Mucosa of descending colon (tissue), 3 donors: ENCODE measurements around the gene FBXW10. TPM values are rescaled to one million over a fixed set of nuclear protein-coding genes. Genes with fewer than 3 reads are reported as not detected.
"Not testable (repeated sequence)": the region's sequence is repeated elsewhere in the genome, so short reads cannot be mapped to it uniquely, and the experiment has no call there.

Experiments
- ATAC-seq: fragments of 200-7000 bp; cut with Tn5 transposase; one replicate; pipeline ENCODE4 v1.9.1; 2020; ENCODE audit warnings: mild to moderate bottlenecking, moderate library complexity
- DNase-seq, 3 donors: peaks; one replicate each; pipeline ENCODE4 v3.0.0-alpha.2; 2020
- H3K36me3 ChIP-seq: fragments of 200-600 bp; one replicate; pipeline ENCODE4 v1.8.0; 2021; ENCODE audit warnings: low read depth, mild to moderate bottlenecking
- H3K4me1 ChIP-seq: fragments of 200-600 bp; one replicate; pipeline ENCODE4 v1.8.0; 2021; ENCODE audit warnings: low read depth, mild to moderate bottlenecking
- H3K4me3 ChIP-seq: fragments of 200-600 bp; one replicate; pipeline ENCODE4 v1.8.0; 2021; ENCODE audit warnings: mild to moderate bottlenecking
- H3K9me3 ChIP-seq: fragments of 200-600 bp; one replicate; pipeline ENCODE4 v1.8.0; 2021; ENCODE audit warnings: mild to moderate bottlenecking
- CTCF ChIP-seq: fragments of 200-600 bp; IDR thresholded peaks from one replicate; pipeline ENCODE4 v1.8.0; 2022; ENCODE audit warnings: antibody characterized with exemption, mild to moderate bottlenecking
- intact Hi-C, 2 donors: fragments of 100-400 bp; cut with DNase I in 1 of 2; cut with micrococcal nuclease in 1 of 2; formaldehyde crosslinking; loops; one replicate each; pipeline versions ENCODE4 v1.11.0 to v1.11.1; 2022; cut with DNase I, micrococcal nuclease
- long read RNA-seq, 2 donors: library from polyadenylated mRNA; unstranded; transcript quantifications; one replicate each; pipeline ENCODE4 v2.0.0, GENCODE V29; 2019 to 2021
- total RNA-seq, 3 donors: library from RNA; stranded (reverse); fragmentation: NEBNext Ultra II Directional in 2 of 3; extraction: Animal tissue kit (Norgen Biotek cat#: 25700) in 2 of 3; gene quantifications; one replicate each; pipeline versions ENCODE4 v1.2.1 to v1.2.4, GENCODE V29; 2021 to 2023
- donor health status: DM: no; HTN: no; CAD: no; lungs with moderate emphysema.
- donor health status: DM: no; HTN: no; CAD: no.
- donor health status: DM: no; HTN: yes; CAD: no.

The FBXW10 gene, protein sequence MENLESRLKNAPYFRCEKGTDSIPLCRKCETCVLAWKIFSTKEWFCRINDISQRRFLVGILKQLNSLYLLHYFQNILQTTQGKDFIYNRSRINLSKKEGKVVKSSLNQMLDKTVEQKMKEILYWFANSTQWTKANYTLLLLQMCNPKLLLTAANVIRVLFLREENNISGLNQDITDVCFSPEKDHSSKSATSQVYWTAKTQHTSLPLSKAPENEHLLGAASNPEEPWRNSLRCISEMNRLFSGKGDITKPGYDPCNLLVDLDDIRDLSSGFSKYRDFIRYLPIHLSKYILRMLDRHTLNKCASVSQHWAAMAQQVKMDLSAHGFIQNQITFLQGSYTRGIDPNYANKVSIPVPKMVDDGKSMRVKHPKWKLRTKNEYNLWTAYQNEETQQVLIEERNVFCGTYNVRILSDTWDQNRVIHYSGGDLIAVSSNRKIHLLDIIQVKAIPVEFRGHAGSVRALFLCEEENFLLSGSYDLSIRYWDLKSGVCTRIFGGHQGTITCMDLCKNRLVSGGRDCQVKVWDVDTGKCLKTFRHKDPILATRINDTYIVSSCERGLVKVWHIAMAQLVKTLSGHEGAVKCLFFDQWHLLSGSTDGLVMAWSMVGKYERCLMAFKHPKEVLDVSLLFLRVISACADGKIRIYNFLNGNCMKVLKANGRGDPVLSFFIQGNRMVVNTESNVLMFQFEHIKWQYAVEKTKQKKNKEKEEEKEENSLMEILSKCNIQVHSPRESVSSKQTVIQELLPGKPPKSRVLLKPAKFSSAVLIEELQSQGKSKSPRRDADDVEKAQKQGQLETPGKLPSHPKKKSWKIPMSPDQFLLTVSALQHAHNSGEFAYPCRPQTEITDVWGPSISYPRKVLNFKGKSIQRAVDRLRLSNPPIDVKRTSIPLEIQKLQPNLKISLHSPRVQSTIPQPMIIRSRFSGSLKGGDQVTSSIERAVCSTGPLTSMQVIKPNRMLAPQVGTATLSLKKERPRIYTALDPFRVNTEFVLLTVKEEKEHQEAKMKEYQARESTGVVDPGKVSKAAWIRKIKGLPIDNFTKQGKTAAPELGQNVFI
- total RNA-seq, result not detected
- long read RNA-seq, donor 1, partial matches to known transcripts, result 0 of 1 reads
- long read RNA-seq, donor 1, other reads (novel, unspliced or antisense), result 1 of 1 reads
- long read RNA-seq, donor 2, result 0 reads

- H3K4me3 ChIP-seq, H3K9me3 ChIP-seq, H3K36me3 ChIP-seq, DNase-seq, ATAC-seq, intact Hi-C loops, H3K4me1 ChIP-seq: not testable (repeated sequence)
These were observed at the start of gene FBXW10 for GRCh38 chr17:18743699-18744421. FBXW10 (plus strand) TSS chr17:18744054; CDS start chr17:18744245, 191 bp downstream.

GRCh38 chr17:18695143-18695542, 48.7 kb upstream of the FBXW10 start:
- DNase-seq, intact Hi-C loops, ATAC-seq: not testable (repeated sequence)

GRCh38 chr17:18698473-18699103, 45.3 kb upstream of the FBXW10 start:
- H3K9me3 ChIP-seq, H3K36me3 ChIP-seq, intact Hi-C loops, H3K4me1 ChIP-seq, H3K4me3 ChIP-seq, DNase-seq: not testable (repeated sequence)
- peak; percentile 13 for ATAC-seq

More at GRCh38 chr17:18695143-18695542, 48.7 kb upstream of the FBXW10 start:
- not testable (repeated sequence) for H3K9me3 ChIP-seq, H3K4me1 ChIP-seq, H3K36me3 ChIP-seq, H3K4me3 ChIP-seq

DNA sequence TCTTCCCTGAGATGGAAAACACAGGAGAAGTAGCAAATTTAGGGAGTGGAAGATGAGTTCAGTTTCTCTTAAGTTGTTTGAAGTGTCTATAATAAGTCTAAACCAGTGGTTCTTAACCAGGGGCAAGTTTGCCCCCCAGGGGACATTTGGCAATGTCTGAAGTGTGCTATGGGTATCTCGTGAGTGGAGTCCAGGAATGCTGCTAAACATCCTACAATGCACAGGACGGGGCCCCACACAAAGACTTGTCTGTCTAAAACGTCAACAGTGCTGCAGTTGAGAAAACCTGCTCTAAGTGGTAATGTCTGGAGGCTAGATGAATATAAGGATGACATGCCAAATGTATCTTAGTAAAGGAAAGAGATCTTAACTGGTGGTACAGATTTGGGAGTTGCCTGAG, 37.9 kb upstream of the FBXW10 start:
- ATAC-seq, intact Hi-C loops, H3K4me1 ChIP-seq, H3K36me3 ChIP-seq, H3K9me3 ChIP-seq, H3K4me3 ChIP-seq, DNase-seq: not testable (repeated sequence)

GRCh38 chr17:18708215-18708614, 35.6 kb upstream of the FBXW10 start:
- intact Hi-C loops, ATAC-seq, H3K4me1 ChIP-seq, H3K4me3 ChIP-seq, DNase-seq, H3K36me3 ChIP-seq, H3K9me3 ChIP-seq: not testable (repeated sequence)

DNA sequence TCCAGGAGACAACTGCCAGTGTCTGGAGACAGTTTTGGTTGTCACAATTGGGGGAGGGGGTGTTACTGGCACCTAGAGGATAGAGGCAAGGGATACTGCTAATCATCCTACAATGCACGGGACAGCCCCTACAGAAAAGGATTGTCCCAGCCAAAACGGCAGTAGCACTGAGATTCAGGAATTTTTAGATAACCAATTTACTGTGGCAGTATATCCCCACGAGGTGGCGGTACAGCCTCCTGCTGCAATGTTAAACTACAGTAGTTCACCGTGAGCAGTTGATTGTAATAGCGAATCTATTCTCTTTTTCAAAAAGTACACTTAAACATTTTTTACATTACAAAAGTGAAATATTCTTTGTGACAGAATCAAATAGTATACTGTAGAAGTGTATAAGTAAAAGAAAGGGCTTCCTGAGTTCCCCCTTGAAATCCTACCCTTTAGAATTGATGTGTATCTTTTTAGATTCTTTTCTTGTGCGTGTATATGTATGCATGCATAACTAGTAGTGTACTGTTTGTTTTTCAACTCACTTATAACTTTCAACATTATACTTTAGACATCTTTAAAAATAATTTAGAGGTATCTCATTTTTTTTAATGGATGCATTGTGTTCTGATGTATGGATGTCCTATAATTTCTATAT, 31.4 kb upstream of the FBXW10 start:
- H3K36me3 ChIP-seq, H3K4me3 ChIP-seq, H3K9me3 ChIP-seq, intact Hi-C loops, H3K4me1 ChIP-seq: not testable (repeated sequence)
- peak in 2 of 3 donors; percentile 63 to 87 for DNase-seq
- ATAC-seq, result peak; percentile 80
- TF ChIP-seq CTCF, result peak; percentile 27

GRCh38 chr17:18718643-18719427, 25.0 kb upstream of the FBXW10 start:
- H3K4me1 ChIP-seq, DNase-seq, H3K9me3 ChIP-seq, intact Hi-C loops, H3K36me3 ChIP-seq, H3K4me3 ChIP-seq: not testable (repeated sequence)
- ATAC-seq, result peak; percentile 64

DNA sequence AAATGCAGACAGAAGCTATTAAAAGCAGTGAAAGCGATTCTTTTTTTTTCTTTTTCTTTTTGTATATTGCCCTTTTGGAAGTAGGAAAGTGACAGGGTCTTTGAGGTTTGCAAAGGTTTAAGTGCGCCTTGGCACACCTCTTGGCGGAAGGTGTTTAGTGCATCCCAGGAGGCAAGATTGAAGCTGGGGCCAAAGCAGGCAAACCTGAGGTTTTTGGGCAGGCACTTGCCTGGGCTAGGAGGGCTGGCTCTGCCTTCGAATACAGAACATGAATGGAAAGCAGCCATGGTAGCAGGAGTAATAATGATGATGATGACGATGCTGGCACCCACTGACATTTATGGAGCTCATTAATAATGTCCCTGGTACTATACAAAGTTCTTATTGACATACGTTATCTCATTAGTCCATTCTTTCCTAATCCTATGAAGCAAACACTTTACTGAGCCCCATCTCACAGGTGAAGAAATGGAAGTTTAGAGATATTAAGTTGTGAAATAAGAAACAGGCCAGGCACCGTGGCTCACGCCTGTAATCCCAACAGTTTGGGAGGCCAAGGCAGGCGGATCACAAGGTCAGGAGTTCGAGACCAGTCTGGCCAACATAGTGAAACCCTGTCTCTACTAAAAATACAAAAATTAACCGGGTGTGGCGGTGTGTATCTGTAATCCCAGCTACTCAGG, 24.3 kb upstream of the FBXW10 start:
- H3K9me3 ChIP-seq, intact Hi-C loops, DNase-seq, H3K36me3 ChIP-seq, H3K4me1 ChIP-seq, ATAC-seq, H3K4me3 ChIP-seq: not testable (repeated sequence)

DNA sequence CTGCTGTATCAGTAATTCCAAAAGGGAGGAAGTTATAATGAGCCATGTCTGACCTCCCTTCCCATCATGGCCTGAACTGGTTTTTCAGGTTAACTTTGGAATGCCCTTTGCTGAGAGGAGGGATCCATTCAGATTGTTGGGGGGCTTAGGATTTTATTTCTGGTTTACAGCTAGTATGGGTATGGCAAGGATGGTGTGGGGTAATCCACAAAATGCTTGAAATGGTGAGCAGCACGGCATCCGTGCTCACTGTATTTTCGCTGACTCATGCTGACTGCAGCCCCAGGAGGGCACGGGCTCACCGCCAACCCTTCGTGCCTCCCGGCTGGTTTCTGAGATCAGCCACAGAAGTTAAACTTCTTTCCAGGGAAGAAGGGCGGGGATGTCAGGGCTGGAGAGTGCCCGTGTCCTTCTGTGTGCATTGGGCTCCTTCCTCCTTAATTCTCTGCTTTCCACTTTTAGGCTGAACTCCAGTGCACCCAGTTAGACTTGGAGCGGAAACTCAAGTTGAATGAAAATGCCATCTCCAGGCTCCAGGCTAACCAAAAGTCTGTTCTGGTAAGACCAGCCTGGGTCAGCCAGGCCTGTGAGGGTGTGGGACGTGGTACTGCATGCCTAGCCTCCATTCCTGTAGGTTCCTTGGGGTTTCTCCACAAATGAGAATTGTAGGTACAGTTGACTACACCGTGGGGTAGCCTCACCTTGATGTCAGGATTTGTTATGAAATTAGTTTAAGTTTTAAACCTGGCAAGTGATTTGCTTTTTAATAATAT, 21.9 kb upstream of the FBXW10 start:
- H3K9me3 ChIP-seq, H3K36me3 ChIP-seq, H3K4me3 ChIP-seq, intact Hi-C loops, ATAC-seq, H3K4me1 ChIP-seq, DNase-seq: not testable (repeated sequence)

DNA sequence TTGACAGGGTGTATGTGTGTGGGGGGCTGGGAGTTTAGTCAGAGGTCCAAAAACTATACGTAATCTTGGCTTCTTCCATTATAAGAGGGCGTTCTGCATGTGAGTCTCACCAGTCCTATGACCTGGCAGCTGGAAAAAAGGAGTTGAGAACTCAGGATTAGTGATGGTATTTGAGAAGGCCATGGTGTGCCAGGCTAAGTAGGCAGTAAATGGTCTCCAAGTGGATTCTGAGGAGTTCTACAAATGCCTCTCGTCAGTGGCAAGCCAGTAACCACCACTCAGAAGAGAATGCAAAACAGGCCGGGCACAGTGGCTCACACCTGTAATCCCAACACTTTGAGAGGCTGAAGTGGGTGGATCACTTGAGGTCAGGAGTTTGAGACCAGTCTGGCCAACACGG, 21.2 kb upstream of the FBXW10 start:
- H3K9me3 ChIP-seq, H3K4me1 ChIP-seq, H3K4me3 ChIP-seq, DNase-seq, ATAC-seq, intact Hi-C loops, H3K36me3 ChIP-seq: not testable (repeated sequence)
